Measurements from ENCODE around the gene PTPRJ.
"Not testable (repeated sequence)": the region's sequence is repeated elsewhere in the genome, so short reads cannot be mapped to it uniquely, and the experiment has no call there.

PTPRJ gene

DNA sequence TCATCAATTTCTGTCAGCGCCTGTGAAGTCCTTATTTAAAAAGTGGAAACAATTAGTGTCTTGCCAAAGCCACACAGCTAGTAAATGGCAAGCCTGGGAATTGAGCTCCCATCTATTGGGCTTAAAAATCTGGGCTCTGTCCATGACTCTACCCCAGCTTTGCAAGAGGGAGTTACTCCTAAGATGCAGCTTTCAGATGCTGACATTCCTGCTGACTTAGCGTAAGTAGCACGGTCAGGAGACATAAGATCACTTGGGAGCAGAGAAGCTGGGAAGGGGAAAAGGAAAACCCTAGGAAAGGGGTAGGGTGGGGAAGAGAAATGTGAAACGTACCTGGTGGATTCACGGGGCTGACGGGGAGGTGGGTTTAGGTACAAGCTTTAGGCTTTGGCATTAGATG lies 200.3 kb downstream of the PTPRJ start:
- Histone ChIP-seq H3K4me1 (ENCODE audit: control insufficient read depth, insufficient read depth, low read length) (no peaks in the 10 kb centered on the region), H3K9me3 (ENCODE audit: control insufficient read depth, insufficient read depth, low read depth, low read length) (peaks cover 19% of the 10 kb centered on the region; the same call in 1 of the 2 replicates), H3K9ac (ENCODE audit: low read length) (no peak overlapping the region), H3K36me3 (ENCODE audit: control insufficient read depth, insufficient read depth, low read length) (no peaks in the 10 kb centered on the region), H3K4me3 (ENCODE audit: low read depth, low read length) (no peak overlapping the region), H3K27me3 (ENCODE audit: control insufficient read depth, insufficient read depth, low read length) (no peaks in the 10 kb centered on the region), H3K27ac (ENCODE audit: low read depth, low read length) (no peak overlapping the region)

DNA sequence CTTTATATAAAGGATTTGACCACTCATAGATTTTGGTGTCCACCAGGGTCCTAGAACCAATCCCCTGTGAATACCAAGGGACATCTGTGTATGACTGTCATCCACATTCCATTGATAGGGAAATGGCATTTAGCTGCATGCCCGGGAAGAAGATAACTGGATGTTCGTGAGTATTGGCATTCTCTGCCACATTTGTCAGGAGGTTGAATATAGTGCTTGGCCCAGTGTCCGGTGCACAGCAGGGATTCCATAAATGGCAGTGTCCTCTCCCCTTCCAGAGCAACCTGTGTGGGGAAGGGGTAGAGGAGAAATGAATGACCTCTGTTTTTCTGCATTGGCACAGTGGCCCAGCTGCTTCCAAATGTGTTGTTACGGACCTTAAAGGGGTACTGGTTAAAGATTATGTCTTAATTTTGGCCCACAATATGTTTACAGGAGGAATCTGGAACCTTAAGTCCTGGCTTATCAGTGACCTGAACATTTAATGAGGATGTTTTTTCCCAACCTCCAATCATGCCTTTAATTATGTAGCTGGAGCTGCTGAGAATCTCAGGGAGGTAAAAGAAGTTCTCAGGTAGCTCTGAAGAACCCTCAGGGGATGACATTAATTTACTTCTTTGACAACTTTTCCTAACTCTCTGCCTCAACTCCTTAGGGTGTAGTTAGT lies 202.6 kb downstream of the PTPRJ start:
- H3K4me1 ChIP-seq (ENCODE audit: control insufficient read depth, insufficient read depth, low read length), result no peaks in the 10 kb centered on the region
- H3K9me3 ChIP-seq (ENCODE audit: control insufficient read depth, insufficient read depth, low read depth, low read length), result peaks cover 12% of the 10 kb centered on the region; the same call in 1 of the 2 replicates
- H3K36me3 ChIP-seq (ENCODE audit: control insufficient read depth, insufficient read depth, low read length), result no peaks in the 10 kb centered on the region
- no peak overlapping the region for H3K9ac ChIP-seq (ENCODE audit: low read length)
- H3K4me3 ChIP-seq (ENCODE audit: low read depth, low read length), result no peak overlapping the region
- H3K27me3 ChIP-seq (ENCODE audit: control insufficient read depth, insufficient read depth, low read length), result no peaks in the 10 kb centered on the region
- H3K27ac ChIP-seq (ENCODE audit: low read depth, low read length), result no peak overlapping the region

DNA sequence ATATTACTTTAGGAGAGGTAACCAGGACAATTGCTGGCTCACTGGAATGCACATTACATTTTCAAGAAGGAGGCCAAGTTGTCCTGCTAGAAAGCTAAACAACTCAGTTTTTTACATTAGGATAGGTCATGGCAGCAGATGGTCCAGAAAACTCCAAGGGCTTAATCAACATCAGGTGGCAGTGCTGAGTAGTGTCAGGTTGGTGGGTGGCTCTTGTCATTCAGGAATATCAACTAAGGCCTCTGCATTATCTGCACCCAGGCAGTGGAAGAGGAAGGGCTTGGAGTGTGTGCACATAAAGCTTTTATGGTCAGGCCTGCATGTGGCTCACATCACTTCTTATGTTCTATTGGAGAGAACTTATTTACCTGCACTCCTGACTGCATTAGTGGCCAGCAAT lies 204.1 kb downstream of the PTPRJ start:
- Histone ChIP-seq H3K27me3 (ENCODE audit: control insufficient read depth, insufficient read depth, low read length) (no peaks in the 10 kb centered on the region), H3K4me1 (ENCODE audit: control insufficient read depth, insufficient read depth, low read length) (no peaks in the 10 kb centered on the region), H3K4me3 (ENCODE audit: low read depth, low read length) (no peak overlapping the region), H3K27ac (ENCODE audit: low read depth, low read length) (no peak overlapping the region), H3K9me3 (ENCODE audit: control insufficient read depth, insufficient read depth, low read depth, low read length) (peaks cover 7% of the 10 kb centered on the region; the same call in 1 of the 2 replicates), H3K36me3 (ENCODE audit: control insufficient read depth, insufficient read depth, low read length) (no peaks in the 10 kb centered on the region), H3K9ac (ENCODE audit: low read length) (no peak overlapping the region)

DNA sequence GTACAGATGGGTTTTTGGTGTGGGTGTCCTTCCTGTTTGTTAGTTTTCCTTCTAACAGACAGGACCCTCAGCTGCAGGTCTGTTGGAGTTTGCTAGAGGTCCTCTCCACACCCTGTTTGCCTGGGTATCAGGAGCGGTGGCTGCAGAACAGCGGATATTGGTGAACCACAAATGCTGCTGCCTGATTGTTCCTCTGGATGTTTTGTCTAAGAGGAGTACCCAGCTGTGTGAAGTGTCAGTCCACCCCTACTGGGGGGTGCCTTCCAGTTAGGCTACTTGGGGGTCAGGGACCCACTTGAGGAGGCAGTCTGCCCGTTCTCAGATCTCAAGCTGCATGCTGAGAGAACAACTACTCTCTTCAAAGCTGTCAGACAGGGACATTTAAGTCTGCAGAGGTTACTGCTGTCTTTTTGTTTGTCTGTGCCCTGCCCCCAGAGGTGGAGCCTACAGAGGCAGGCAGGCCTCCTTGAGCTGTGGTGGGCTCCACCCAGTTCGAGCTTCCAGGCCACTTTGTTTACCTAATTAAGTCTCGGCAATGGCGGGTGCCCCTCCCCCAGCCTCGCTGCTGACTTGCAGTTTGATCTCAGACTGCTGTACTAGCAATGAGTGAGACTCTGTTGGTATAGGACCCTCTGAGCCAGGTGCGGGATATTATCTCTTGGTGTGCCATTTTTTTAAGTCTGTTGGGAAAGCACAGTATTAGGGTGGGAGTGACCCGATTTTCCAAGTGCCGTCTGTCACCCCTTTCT lies 210.7 kb downstream of the PTPRJ start:
- peak overlapping the region; percentile 54 for H3K4me3 ChIP-seq (ENCODE audit: low read depth, low read length)
- not testable (repeated sequence) for H3K4me1 ChIP-seq (ENCODE audit: control insufficient read depth, insufficient read depth, low read length); H3K36me3 ChIP-seq (ENCODE audit: control insufficient read depth, insufficient read depth, low read length); H3K27me3 ChIP-seq (ENCODE audit: control insufficient read depth, insufficient read depth, low read length); H3K27ac ChIP-seq (ENCODE audit: low read depth, low read length)
- H3K9me3 ChIP-seq (ENCODE audit: control insufficient read depth, insufficient read depth, low read depth, low read length), result peaks cover 26% of the 10 kb centered on the region
- H3K9ac ChIP-seq (ENCODE audit: low read length), result peak overlapping the region; percentile 62

DNA sequence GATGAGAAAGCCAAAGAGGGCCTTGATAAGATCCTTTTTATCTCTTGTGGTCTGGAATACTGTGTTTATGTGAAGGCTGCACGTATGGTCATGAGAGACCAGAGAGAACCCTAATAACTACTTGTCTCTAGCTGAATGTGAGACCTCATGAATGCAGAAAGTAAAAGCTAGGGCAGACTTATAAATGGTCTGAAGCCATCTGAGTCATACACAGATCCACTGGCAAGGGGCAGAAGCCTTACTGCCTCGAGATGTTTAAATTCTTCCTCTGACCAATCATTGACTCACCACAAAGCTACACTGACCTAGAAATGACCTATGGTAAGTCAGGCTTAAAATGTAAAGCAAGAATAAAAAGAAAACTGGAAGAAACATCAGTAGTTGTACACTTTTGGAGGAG lies 213.5 kb downstream of the PTPRJ start:
- no peaks in the 10 kb centered on the region; the same call in 1 of the 2 replicates for H3K4me1 ChIP-seq (ENCODE audit: control insufficient read depth, insufficient read depth, low read length)
- H3K9ac ChIP-seq (ENCODE audit: low read length), result no peak overlapping the region
- no peak overlapping the region for H3K27ac ChIP-seq (ENCODE audit: low read depth, low read length)
- H3K36me3 ChIP-seq (ENCODE audit: control insufficient read depth, insufficient read depth, low read length), result no peaks in the 10 kb centered on the region
- no peak overlapping the region for H3K4me3 ChIP-seq (ENCODE audit: low read depth, low read length)
- H3K9me3 ChIP-seq (ENCODE audit: control insufficient read depth, insufficient read depth, low read depth, low read length), result peaks cover 41% of the 10 kb centered on the region
- H3K27me3 ChIP-seq (ENCODE audit: control insufficient read depth, insufficient read depth, low read length), result no peaks in the 10 kb centered on the region

DNA sequence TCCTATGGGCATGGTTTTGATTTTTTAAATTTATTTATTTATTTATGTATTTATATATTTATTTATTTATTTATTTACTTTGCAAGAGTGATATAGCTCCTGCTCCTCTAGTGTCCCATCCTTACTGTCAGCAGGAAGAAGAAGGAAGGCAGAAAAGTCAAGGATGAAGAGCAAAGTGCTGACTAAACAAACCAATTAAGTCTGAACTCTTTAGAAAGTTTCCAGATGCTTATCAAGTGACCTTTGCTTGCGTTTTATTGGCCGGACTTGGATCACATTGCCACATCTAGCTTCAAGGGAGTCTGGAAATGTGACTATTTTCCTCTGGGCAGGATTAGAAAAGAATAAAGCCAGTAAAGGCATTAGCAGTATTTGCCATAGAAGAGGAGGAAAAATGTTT lies 227.5 kb downstream of the PTPRJ start:
- Histone ChIP-seq H3K9me3 (ENCODE audit: control insufficient read depth, insufficient read depth, low read depth, low read length) (peaks cover 6% of the 10 kb centered on the region; the same call in 1 of the 2 replicates), H3K27me3 (ENCODE audit: control insufficient read depth, insufficient read depth, low read length) (no peaks in the 10 kb centered on the region), H3K9ac (ENCODE audit: low read length) (no peak overlapping the region), H3K36me3 (ENCODE audit: control insufficient read depth, insufficient read depth, low read length) (no peaks in the 10 kb centered on the region), H3K4me1 (ENCODE audit: control insufficient read depth, insufficient read depth, low read length) (no peaks in the 10 kb centered on the region), H3K27ac (ENCODE audit: low read depth, low read length) (no peak overlapping the region), H3K4me3 (ENCODE audit: low read depth, low read length) (no peak overlapping the region)

DNA sequence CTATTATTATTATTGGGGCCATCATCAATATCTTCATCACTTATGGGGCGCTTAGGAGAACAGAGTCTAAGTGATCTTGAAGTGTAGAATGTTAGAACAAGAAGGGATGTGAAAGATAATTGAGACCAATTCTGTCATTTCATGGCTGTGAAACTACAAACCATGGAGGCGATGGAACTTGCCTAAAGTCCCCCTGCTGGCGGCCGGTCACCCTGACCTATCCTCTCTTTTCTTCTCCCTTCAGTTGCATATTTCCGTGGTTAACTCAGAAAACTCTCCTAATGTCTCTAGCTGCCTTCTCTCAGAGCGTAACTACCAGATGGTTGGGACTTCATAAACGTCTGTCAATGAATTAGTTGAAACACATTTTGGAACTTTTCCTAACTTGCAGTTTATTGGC lies 229.7 kb downstream of the PTPRJ start:
- no peak overlapping the region for H3K27ac ChIP-seq (ENCODE audit: low read depth, low read length)
- no peaks in the 10 kb centered on the region for H3K36me3 ChIP-seq (ENCODE audit: control insufficient read depth, insufficient read depth, low read length)
- H3K27me3 ChIP-seq (ENCODE audit: control insufficient read depth, insufficient read depth, low read length), result no peaks in the 10 kb centered on the region
- H3K4me3 ChIP-seq (ENCODE audit: low read depth, low read length), result no peak overlapping the region
- no peak overlapping the region for H3K9ac ChIP-seq (ENCODE audit: low read length)
- no peaks in the 10 kb centered on the region for H3K4me1 ChIP-seq (ENCODE audit: control insufficient read depth, insufficient read depth, low read length)
- H3K9me3 ChIP-seq (ENCODE audit: control insufficient read depth, insufficient read depth, low read depth, low read length), result peaks cover 16% of the 10 kb centered on the region; the same call in 1 of the 2 replicates

DNA sequence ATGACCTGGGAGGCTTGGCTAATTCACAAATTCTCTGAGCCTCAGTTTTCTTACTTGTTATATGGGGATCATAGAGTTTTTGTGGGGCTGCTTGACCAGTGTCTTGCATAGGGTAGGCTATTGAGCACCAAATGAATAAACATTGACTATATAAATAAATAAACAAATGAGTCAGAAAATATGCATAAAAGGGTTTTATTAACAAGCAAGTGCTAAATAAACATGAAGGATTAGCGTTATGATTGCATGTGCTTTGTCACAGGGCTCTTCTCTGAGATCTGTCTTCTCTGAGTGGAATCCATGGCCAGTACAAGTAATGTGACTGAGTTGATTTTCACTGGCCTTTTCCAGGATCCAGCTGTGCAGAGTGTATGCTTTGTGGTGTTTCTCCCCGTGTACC lies 236.2 kb downstream of the PTPRJ start, which contains the start of gene OR4B1:
TSS of gene OR4B1 (plus strand) at position 301 of the 400 bp plus-strand sequence. CDS start at position 301, 0 bp downstream.
- Histone ChIP-seq H3K36me3 (ENCODE audit: control insufficient read depth, insufficient read depth, low read length) (no peaks in the 10 kb centered on the region), H3K27ac (ENCODE audit: low read depth, low read length) (no peak within 1 kb of the TSS), H3K9ac (ENCODE audit: low read length) (no peak within 1 kb of the TSS), H3K9me3 (ENCODE audit: control insufficient read depth, insufficient read depth, low read depth, low read length) (peaks cover 35% of the 10 kb centered on the region; the same call in 1 of the 2 replicates), H3K4me1 (ENCODE audit: control insufficient read depth, insufficient read depth, low read length) (no peaks in the 10 kb centered on the region), H3K27me3 (ENCODE audit: control insufficient read depth, insufficient read depth, low read length) (no peaks in the 10 kb centered on the region), H3K4me3 (ENCODE audit: low read depth, low read length) (no peak within 1 kb of the TSS)

Measured in HUES6 (cell line).